Stomach (tissue), 4 donors: Measurements from ENCODE around the gene ZEB1.
"Not testable (repeated sequence)": the region's sequence is repeated elsewhere in the genome, so short reads cannot be mapped to it uniquely, and the experiment has no call there.

Experiments used
- CTCF ChIP-seq, 7 experiments: fragments of 450-650 bp in 4 of 7; fragments of 200-600 bp in 3 of 7; sonication (generic) in 3 of 7; IDR thresholded peaks; one replicate each; pipeline ENCODE4 v1.5.1; 2016 to 2019; ENCODE audit warnings: antibody characterized with exemption in 7 of 7, control low read depth in 2 of 7, mild to moderate bottlenecking in 1 of 7
- EP300 ChIP-seq: sonication (generic); formaldehyde crosslinking; IDR thresholded peaks from one replicate; pipeline ENCODE4 v1.6.1; 2017; ENCODE audit warnings: antibody characterized with exemption
- POLR2A ChIP-seq, 4 donors: fragments of 450-650 bp; IDR thresholded peaks; one replicate each; pipeline ENCODE4 v1.6.1; 2016; ENCODE audit warnings: antibody characterized with exemption in 4 of 4, control low read depth in 2 of 4, mild to moderate bottlenecking in 1 of 4, moderate library complexity in 1 of 4
- POLR2AphosphoS5 ChIP-seq, 3 donors: sonication (generic); formaldehyde crosslinking; IDR thresholded peaks; one replicate each; pipeline ENCODE4 v1.6.1; 2016; ENCODE audit warnings: antibody characterized with exemption in 3 of 3

- not testable (repeated sequence) for TF ChIP-seq POLR2A (IDR thresholded peaks at IDR 0.05); CTCF (IDR thresholded peaks at IDR 0.05); EP300; POLR2AphosphoS5 (IDR thresholded peaks at IDR 0.05)
Measured at GRCh38 chr10:31364238-31364637, 45.2 kb downstream of the ZEB1 start.
